GM23338 (cell line): Measurements from ENCODE around the gene PRMT7. TPM values are rescaled to one million over a fixed set of nuclear protein-coding genes. Genes with fewer than 3 reads are reported as not detected.

Source experiments
- ATAC-seq: fragments of 200-7000 bp; cut with Tn5 transposase; 3 replicates; pipeline ENCODE4 v1.9.1; 2020
- DNase-seq: peaks from one replicate; pipeline ENCODE4 v3.0.0-alpha.2; 2015; ENCODE audit warnings: low spot score
- H2AFZ ChIP-seq: fragments of 200-600 bp; sonication (generic); 2 replicates; pipeline ENCODE4 v1.8.0; 2016; ENCODE audit warnings: antibody characterized with exemption, mild to moderate bottlenecking, moderate library complexity
- H3F3A ChIP-seq: fragments of 200-600 bp; sonication (generic); replicated peaks from 2 replicates; pipeline ENCODE4 v1.8.0; 2017; ENCODE audit warnings: antibody characterized with exemption, mixed run types, low read depth
- H3K27ac ChIP-seq: fragments of 200-600 bp; sonication (generic); 2 replicates; pipeline ENCODE4 v1.6.1; 2016; ENCODE audit warnings: low read depth
- H3K27me3 ChIP-seq: fragments of 200-600 bp; sonication (generic); 2 replicates; pipeline ENCODE4 v1.8.0; 2016; ENCODE audit warnings: mild to moderate bottlenecking, mixed run types, moderate library complexity; ENCODE audit not compliant: insufficient read depth
- H3K36me3 ChIP-seq: fragments of 200-600 bp; sonication (generic); 2 replicates; pipeline ENCODE4 v1.8.0; 2016; ENCODE audit warnings: mild to moderate bottlenecking; ENCODE audit not compliant: insufficient read depth
- H3K4me1 ChIP-seq: fragments of 200-600 bp; sonication (generic); 2 replicates; pipeline ENCODE4 v1.8.0; 2016; ENCODE audit warnings: mild to moderate bottlenecking, moderate library complexity; ENCODE audit not compliant: insufficient read depth
- H3K4me2 ChIP-seq: fragments of 200-600 bp; sonication (generic); 2 replicates; pipeline ENCODE4 v1.7.1; 2017; ENCODE audit warnings: mixed run types
- H3K4me3 ChIP-seq: fragments of 200-600 bp; sonication (generic); 2 replicates; pipeline ENCODE4 v1.6.1; 2016; ENCODE audit warnings: mixed run types
- H3K79me2 ChIP-seq: fragments of 200-600 bp; sonication (generic); replicated peaks from 2 replicates; pipeline ENCODE4 v1.8.0; 2017; ENCODE audit warnings: mild to moderate bottlenecking; ENCODE audit not compliant: insufficient read depth
- H3K9me2 ChIP-seq: fragments of 200-600 bp; sonication (generic); 2 replicates; pipeline ENCODE4 v1.8.0; 2017; ENCODE audit not compliant: insufficient read depth
- H4K20me1 ChIP-seq: fragments of 200-600 bp; sonication (generic); replicated peaks from 2 replicates; pipeline ENCODE4 v1.8.0; 2017; ENCODE audit warnings: mild to moderate bottlenecking; ENCODE audit not compliant: insufficient read depth
- H3K27ac Mint-ChIP-seq: 2 replicates; pipeline ENCODE4 v1.8.0; 2020; ENCODE audit warnings: inconsistent platforms, mild to moderate bottlenecking, moderate library complexity, mixed read lengths
- H3K27me3 Mint-ChIP-seq: 3 replicates; pipeline ENCODE4 v1.8.0; 2022; ENCODE audit warnings: low read depth, mild to moderate bottlenecking, moderate library complexity, mixed read lengths, inconsistent platforms; ENCODE audit not compliant: insufficient read depth, poor library complexity
- H3K36me3 Mint-ChIP-seq: 3 replicates; pipeline ENCODE4 v1.8.0; 2021; ENCODE audit warnings: low read depth, mild to moderate bottlenecking, inconsistent platforms, moderate library complexity, mixed read lengths
- H3K4me1 Mint-ChIP-seq: 3 replicates; pipeline ENCODE4 v1.8.0; 2020; ENCODE audit warnings: mild to moderate bottlenecking, inconsistent platforms, mixed read lengths
- H3K4me3 Mint-ChIP-seq: 3 replicates; pipeline ENCODE4 v1.8.0; 2021; ENCODE audit warnings: moderate library complexity, mild to moderate bottlenecking, inconsistent platforms, mixed read lengths
- H3K9me3 Mint-ChIP-seq: 3 replicates; pipeline ENCODE4 v1.8.0; 2020; ENCODE audit warnings: moderate library complexity, mild to moderate bottlenecking, inconsistent platforms, mixed read lengths
- CREB1 ChIP-seq: fragments of 250-450 bp; sonication (Bioruptor Pico); IDR thresholded peaks from 2 replicates; pipeline ENCODE4 v1.5.0; 2020; ENCODE audit warnings: low read depth, mild to moderate bottlenecking, moderate library complexity
- EZH2 ChIP-seq: fragments of 200-600 bp; sonication (generic); IDR thresholded peaks from one replicate; pipeline ENCODE4 v1.8.0; 2017; ENCODE audit warnings: antibody characterized with exemption, mild to moderate bottlenecking, low read depth; ENCODE audit not compliant: unreplicated experiment
- EZH2phosphoT487 ChIP-seq: fragments of 200-600 bp; sonication (generic); IDR thresholded peaks from one replicate; pipeline ENCODE4 v1.8.1; 2018; ENCODE audit warnings: antibody characterized with exemption; ENCODE audit not compliant: unreplicated experiment
- JUNB ChIP-seq: IDR thresholded peaks from one replicate; pipeline ENCODE4 v1.6.1; 2016; ENCODE audit warnings: antibody characterized with exemption; ENCODE audit not compliant: unreplicated experiment
- NANOG ChIP-seq: IDR thresholded peaks from 2 replicates; pipeline ENCODE4 v1.6.1; 2016; ENCODE audit warnings: antibody characterized with exemption, borderline replicate concordance
- POLR2AphosphoS5 ChIP-seq: IDR thresholded peaks from 2 replicates; pipeline ENCODE4 v1.6.1; 2016; ENCODE audit warnings: antibody characterized with exemption, low read depth
- STAT1 ChIP-seq: IDR thresholded peaks from one replicate; pipeline ENCODE4 v1.6.1; 2016; ENCODE audit warnings: antibody characterized with exemption; ENCODE audit not compliant: unreplicated experiment
- ZNF114 ChIP-seq: fragments of 250-450 bp; sonication (Bioruptor Pico); IDR thresholded peaks from 2 replicates; pipeline ENCODE4 v1.5.0; 2020; ENCODE audit warnings: mild to moderate bottlenecking, moderate library complexity
- ZNF331 ChIP-seq: fragments of 250-450 bp; sonication (Bioruptor Pico); IDR thresholded peaks from 2 replicates; pipeline ENCODE4 v1.5.0; 2020; ENCODE audit warnings: low read depth, mild to moderate bottlenecking, moderate library complexity
- polyA plus RNA-seq: library from polyadenylated mRNA; unstranded; fragments of >200 nt; fragmentation: Nextera tagmentation; extraction: Ambion mirVana; gene quantifications from 2 replicates; pipeline ENCODE4 v1.2.1, GENCODE V29; 2016
- total RNA-seq: library from RNA; depleted of rRNA; stranded (reverse); fragments of >200 nt; shearing (Covaris generic); gene quantifications from 2 replicates; pipeline ENCODE4 v1.2.3, GENCODE V29; 2014
- TF ChIP-seq, protein P1 (sequence below): IDR thresholded peaks from 2 replicates; pipeline ENCODE4 v1.6.1; 2016; ENCODE audit warnings: antibody characterized with exemption
- TF ChIP-seq, protein P2 (sequence below), 2 experiments: fragments of 200-600 bp in 1 of 2; sonication (generic) in 1 of 2; conservative IDR thresholded peaks; 2 replicates each; pipeline versions ENCODE4 v1.5.1 to v1.6.1; 2016 to 2017; ENCODE audit warnings: antibody characterized with exemption in 2 of 2, low read depth in 2 of 2, mild to moderate bottlenecking in 2 of 2, moderate library complexity in 1 of 2
- TF ChIP-seq, protein P3 (sequence below): fragments of 250-450 bp; sonication (Bioruptor Pico); IDR thresholded peaks from 2 replicates; pipeline ENCODE4 v1.5.0; 2020; ENCODE audit warnings: mild to moderate bottlenecking, moderate library complexity
- TF ChIP-seq, protein P4 (sequence below): IDR thresholded peaks from one replicate; pipeline ENCODE4 v1.6.1; 2018; ENCODE audit warnings: antibody characterized with exemption; ENCODE audit not compliant: unreplicated experiment

Gene PRMT7
- total and polyA plus RNA-seq, 2 experiments from 2014 or later = 20.2 to 65.3 TPM

DNA sequence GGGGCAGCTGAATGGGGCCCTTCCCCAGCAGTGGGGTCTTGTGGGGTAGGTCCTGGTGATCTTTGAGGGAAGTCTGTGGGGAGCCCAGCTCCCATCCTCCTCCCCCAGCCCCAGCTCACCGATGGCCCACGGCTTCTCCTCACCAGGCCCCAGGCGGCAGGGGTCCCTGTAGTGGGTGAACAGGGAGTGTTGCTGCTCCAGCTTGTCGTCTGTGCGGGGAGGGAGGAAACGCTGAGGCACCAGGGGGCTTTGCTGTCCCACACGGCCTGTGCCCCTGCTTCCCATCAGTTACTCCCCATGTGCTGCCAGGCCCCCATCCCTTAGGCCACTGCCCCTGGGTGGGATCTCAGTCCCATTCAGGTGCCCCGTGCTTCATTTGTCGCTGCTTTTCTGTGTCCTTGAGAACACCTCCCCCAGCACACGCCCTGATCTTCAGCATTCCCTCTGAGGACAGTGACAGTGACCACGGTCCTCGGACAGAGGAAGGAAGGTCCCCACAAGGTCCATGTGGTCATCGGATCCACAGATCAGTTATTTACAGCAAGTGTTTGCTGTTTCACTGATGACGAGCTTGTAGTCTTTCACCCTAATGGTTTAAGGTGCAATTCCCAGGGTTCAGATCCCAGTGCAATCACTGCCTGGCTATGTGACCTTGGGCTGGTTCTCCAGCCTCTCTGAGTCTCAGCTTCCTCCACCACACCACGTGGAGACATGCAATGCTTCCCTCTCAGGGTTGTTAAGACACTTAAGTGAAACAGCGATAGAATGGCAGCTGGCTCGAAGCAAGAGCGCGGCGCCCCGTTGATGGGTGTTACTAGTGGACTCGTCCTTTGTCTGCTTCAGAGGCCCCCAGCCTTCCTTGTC is 53.1 kb downstream of the PRMT7 start:
- no peak overlapping the region for H3K4me3 ChIP-seq
- no peaks in the 10 kb centered on the region for H3K27me3 ChIP-seq
- no peaks in the 10 kb centered on the region for H3F3A ChIP-seq
- Mint-ChIP-seq H3K27ac (no peak overlapping the region), H3K27me3 (peaks cover 12% of the 10 kb centered on the region), H3K4me3 (no peak overlapping the region), H3K9me3 (no peaks in the 10 kb centered on the region), H3K4me1 (peaks cover 38% of the 10 kb centered on the region), H3K36me3 (peaks cover 5% of the 10 kb centered on the region; the same call in 1 of the 3 replicates)
- no peak overlapping the region for H3K27ac ChIP-seq
- no peaks in the 10 kb centered on the region for H3K36me3 ChIP-seq
- H2AFZ ChIP-seq = no peak overlapping the region
- TF ChIP-seq EZH2 = no peak
- TF ChIP-seq EZH2phosphoT487 = no peak
- TF ChIP-seq, protein P1, sequence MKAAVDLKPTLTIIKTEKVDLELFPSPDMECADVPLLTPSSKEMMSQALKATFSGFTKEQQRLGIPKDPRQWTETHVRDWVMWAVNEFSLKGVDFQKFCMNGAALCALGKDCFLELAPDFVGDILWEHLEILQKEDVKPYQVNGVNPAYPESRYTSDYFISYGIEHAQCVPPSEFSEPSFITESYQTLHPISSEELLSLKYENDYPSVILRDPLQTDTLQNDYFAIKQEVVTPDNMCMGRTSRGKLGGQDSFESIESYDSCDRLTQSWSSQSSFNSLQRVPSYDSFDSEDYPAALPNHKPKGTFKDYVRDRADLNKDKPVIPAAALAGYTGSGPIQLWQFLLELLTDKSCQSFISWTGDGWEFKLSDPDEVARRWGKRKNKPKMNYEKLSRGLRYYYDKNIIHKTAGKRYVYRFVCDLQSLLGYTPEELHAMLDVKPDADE = no peak
- no peak for TF ChIP-seq ZNF114 (CRISPR knock-in tag)
- TF ChIP-seq NANOG = no peak
- TF ChIP-seq, protein P2, sequence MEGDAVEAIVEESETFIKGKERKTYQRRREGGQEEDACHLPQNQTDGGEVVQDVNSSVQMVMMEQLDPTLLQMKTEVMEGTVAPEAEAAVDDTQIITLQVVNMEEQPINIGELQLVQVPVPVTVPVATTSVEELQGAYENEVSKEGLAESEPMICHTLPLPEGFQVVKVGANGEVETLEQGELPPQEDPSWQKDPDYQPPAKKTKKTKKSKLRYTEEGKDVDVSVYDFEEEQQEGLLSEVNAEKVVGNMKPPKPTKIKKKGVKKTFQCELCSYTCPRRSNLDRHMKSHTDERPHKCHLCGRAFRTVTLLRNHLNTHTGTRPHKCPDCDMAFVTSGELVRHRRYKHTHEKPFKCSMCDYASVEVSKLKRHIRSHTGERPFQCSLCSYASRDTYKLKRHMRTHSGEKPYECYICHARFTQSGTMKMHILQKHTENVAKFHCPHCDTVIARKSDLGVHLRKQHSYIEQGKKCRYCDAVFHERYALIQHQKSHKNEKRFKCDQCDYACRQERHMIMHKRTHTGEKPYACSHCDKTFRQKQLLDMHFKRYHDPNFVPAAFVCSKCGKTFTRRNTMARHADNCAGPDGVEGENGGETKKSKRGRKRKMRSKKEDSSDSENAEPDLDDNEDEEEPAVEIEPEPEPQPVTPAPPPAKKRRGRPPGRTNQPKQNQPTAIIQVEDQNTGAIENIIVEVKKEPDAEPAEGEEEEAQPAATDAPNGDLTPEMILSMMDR (conservative IDR thresholded peaks at IDR 0.05; ENCODE audit: low read depth in 2 of 2) = no peak
- TF ChIP-seq POLR2AphosphoS5 = no peak
- TF ChIP-seq STAT1 = no peak
- TF ChIP-seq, protein P3, sequence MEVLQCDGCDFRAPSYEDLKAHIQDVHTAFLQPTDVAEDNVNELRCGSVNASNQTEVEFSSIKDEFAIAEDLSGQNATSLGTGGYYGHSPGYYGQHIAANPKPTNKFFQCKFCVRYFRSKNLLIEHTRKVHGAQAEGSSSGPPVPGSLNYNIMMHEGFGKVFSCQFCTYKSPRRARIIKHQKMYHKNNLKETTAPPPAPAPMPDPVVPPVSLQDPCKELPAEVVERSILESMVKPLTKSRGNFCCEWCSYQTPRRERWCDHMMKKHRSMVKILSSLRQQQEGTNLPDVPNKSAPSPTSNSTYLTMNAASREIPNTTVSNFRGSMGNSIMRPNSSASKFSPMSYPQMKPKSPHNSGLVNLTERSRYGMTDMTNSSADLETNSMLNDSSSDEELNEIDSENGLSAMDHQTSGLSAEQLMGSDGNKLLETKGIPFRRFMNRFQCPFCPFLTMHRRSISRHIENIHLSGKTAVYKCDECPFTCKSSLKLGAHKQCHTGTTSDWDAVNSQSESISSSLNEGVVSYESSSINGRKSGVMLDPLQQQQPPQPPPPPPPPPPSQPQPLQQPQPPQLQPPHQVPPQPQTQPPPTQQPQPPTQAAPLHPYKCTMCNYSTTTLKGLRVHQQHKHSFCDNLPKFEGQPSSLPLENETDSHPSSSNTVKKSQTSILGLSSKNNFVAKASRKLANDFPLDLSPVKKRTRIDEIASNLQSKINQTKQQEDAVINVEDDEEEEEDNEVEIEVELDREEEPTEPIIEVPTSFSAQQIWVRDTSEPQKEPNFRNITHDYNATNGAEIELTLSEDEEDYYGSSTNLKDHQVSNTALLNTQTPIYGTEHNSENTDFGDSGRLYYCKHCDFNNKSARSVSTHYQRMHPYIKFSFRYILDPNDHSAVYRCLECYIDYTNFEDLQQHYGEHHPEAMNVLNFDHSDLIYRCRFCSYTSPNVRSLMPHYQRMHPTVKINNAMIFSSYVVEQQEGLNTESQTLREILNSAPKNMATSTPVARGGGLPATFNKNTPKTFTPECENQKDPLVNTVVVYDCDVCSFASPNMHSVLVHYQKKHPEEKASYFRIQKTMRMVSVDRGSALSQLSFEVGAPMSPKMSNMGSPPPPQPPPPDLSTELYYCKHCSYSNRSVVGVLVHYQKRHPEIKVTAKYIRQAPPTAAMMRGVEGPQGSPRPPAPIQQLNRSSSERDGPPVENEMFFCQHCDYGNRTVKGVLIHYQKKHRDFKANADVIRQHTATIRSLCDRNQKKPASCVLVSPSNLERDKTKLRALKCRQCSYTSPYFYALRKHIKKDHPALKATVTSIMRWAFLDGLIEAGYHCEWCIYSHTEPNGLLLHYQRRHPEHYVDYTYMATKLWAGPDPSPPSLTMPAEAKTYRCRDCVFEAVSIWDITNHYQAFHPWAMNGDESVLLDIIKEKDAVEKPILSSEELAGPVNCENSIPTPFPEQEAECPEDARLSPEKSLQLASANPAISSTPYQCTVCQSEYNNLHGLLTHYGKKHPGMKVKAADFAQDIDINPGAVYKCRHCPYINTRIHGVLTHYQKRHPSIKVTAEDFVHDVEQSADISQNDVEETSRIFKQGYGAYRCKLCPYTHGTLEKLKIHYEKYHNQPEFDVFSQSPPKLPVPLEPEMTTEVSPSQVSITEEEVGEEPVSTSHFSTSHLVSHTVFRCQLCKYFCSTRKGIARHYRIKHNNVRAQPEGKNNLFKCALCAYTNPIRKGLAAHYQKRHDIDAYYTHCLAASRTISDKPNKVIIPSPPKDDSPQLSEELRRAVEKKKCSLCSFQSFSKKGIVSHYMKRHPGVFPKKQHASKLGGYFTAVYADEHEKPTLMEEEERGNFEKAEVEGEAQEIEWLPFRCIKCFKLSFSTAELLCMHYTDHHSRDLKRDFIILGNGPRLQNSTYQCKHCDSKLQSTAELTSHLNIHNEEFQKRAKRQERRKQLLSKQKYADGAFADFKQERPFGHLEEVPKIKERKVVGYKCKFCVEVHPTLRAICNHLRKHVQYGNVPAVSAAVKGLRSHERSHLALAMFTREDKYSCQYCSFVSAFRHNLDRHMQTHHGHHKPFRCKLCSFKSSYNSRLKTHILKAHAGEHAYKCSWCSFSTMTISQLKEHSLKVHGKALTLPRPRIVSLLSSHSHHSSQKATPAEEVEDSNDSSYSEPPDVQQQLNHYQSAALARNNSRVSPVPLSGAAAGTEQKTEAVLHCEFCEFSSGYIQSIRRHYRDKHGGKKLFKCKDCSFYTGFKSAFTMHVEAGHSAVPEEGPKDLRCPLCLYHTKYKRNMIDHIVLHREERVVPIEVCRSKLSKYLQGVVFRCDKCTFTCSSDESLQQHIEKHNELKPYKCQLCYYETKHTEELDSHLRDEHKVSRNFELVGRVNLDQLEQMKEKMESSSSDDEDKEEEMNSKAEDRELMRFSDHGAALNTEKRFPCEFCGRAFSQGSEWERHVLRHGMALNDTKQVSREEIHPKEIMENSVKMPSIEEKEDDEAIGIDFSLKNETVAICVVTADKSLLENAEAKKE = no peak
- TF ChIP-seq, protein P4, sequence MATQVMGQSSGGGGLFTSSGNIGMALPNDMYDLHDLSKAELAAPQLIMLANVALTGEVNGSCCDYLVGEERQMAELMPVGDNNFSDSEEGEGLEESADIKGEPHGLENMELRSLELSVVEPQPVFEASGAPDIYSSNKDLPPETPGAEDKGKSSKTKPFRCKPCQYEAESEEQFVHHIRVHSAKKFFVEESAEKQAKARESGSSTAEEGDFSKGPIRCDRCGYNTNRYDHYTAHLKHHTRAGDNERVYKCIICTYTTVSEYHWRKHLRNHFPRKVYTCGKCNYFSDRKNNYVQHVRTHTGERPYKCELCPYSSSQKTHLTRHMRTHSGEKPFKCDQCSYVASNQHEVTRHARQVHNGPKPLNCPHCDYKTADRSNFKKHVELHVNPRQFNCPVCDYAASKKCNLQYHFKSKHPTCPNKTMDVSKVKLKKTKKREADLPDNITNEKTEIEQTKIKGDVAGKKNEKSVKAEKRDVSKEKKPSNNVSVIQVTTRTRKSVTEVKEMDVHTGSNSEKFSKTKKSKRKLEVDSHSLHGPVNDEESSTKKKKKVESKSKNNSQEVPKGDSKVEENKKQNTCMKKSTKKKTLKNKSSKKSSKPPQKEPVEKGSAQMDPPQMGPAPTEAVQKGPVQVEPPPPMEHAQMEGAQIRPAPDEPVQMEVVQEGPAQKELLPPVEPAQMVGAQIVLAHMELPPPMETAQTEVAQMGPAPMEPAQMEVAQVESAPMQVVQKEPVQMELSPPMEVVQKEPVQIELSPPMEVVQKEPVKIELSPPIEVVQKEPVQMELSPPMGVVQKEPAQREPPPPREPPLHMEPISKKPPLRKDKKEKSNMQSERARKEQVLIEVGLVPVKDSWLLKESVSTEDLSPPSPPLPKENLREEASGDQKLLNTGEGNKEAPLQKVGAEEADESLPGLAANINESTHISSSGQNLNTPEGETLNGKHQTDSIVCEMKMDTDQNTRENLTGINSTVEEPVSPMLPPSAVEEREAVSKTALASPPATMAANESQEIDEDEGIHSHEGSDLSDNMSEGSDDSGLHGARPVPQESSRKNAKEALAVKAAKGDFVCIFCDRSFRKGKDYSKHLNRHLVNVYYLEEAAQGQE = no peak
- no peak for TF ChIP-seq CREB1 (CRISPR knock-in tag)
- no peak for TF ChIP-seq ZNF331 (CRISPR knock-in tag)
- TF ChIP-seq JUNB = no peak
- H3K9me2 ChIP-seq = no peaks in the 10 kb centered on the region
- H4K20me1 ChIP-seq = no peaks in the 10 kb centered on the region; the same call in 1 of the 2 replicates
- H3K4me2 ChIP-seq = no peak overlapping the region
- H3K4me1 ChIP-seq = no peaks in the 10 kb centered on the region
- H3K79me2 ChIP-seq = no peaks in the 10 kb centered on the region
- DNase-seq = no peak
- no peak for ATAC-seq
